Measurements from ENCODE around the gene GPR152.

- TF ChIP-seq CTCF (IDR thresholded peaks at IDR 0.05) (no peak), POLR2A (IDR thresholded peaks at IDR 0.05) (no peak), EP300 (IDR thresholded peaks at IDR 0.05) (no peak), POLR2AphosphoS5 (IDR thresholded peaks at IDR 0.05) (no peak)
Measured at GRCh38 chr11:67499808-67500483, 47.4 kb upstream of the GPR152 start.
